Measurements from ENCODE around the gene OXT.

OXT gene

GRCh38 chr20:3115190-3116107 is 44.0 kb downstream of the OXT start:
- peak; percentile 62 for DNase-seq

GRCh38 chr20:3116341-3116740 is 44.9 kb downstream of the OXT start:
- DNase-seq: no peak

GRCh38 chr20:3117839-3118379 is 46.5 kb downstream of the OXT start:
- peak; percentile 88 for DNase-seq

GRCh38 chr20:3119044-3119443 is 47.6 kb downstream of the OXT start:
- DNase-seq: no peak

- no peak for DNase-seq
These were observed 50.0 kb downstream of the OXT start for GRCh38 chr20:3121271-3121911.
